Suprapubic skin (tissue), 3 donors: ENCODE measurements around the gene RICTOR.

Experiments
- EP300 ChIP-seq: sonication (generic); formaldehyde crosslinking; IDR thresholded peaks from one replicate; pipeline ENCODE4 v1.6.1; 2017; ENCODE audit warnings: antibody characterized with exemption
- POLR2A ChIP-seq, 2 donors: fragments of 450-650 bp; IDR thresholded peaks; one replicate each; pipeline ENCODE4 v1.6.1; 2017; ENCODE audit warnings: antibody characterized with exemption in 2 of 2, mild to moderate bottlenecking in 2 of 2, moderate library complexity in 2 of 2
- TF ChIP-seq, protein P1 (sequence below), 2 donors: fragments of 200-600 bp in 1 of 2; fragments of 450-650 bp in 1 of 2; sonication (generic) in 1 of 2; IDR thresholded peaks; one replicate each; pipeline ENCODE4 v1.5.1; 2016 to 2019; ENCODE audit warnings: antibody characterized with exemption in 2 of 2, mild to moderate bottlenecking in 1 of 2, moderate library complexity in 1 of 2

GRCh38 chr5:39108987-39109386 is 34.8 kb upstream of the RICTOR start:
- no peak for TF ChIP-seq POLR2A (IDR thresholded peaks at IDR 0.05)
- TF ChIP-seq, protein P1, sequence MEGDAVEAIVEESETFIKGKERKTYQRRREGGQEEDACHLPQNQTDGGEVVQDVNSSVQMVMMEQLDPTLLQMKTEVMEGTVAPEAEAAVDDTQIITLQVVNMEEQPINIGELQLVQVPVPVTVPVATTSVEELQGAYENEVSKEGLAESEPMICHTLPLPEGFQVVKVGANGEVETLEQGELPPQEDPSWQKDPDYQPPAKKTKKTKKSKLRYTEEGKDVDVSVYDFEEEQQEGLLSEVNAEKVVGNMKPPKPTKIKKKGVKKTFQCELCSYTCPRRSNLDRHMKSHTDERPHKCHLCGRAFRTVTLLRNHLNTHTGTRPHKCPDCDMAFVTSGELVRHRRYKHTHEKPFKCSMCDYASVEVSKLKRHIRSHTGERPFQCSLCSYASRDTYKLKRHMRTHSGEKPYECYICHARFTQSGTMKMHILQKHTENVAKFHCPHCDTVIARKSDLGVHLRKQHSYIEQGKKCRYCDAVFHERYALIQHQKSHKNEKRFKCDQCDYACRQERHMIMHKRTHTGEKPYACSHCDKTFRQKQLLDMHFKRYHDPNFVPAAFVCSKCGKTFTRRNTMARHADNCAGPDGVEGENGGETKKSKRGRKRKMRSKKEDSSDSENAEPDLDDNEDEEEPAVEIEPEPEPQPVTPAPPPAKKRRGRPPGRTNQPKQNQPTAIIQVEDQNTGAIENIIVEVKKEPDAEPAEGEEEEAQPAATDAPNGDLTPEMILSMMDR (IDR thresholded peaks at IDR 0.05), result no peak
- TF ChIP-seq EP300, result no peak
